GM18951 (cell line): Measurements from ENCODE around the gene EXOC3L2.

Experiments used
- POLR2A ChIP-seq: IDR thresholded peaks from 4 replicates; pipeline ENCODE4 v1.6.1; 2011; ENCODE audit warnings: mild to moderate bottlenecking; ENCODE audit not compliant: insufficient read length, insufficient read depth; ENCODE audit errors: extremely low read depth
- in situ Hi-C: fragments of 300-500 bp; cut with MboI; formaldehyde crosslinking; loops from one replicate; pipeline ENCODE4 v1.12.0; 2022; ENCODE audit warnings: low sequenced_read_pairs, mixed read lengths, inconsistent platforms; ENCODE audit not compliant: unreplicated experiment

The EXOC3L2 gene

GRCh38 chr19:45218911-45219743 is 26.1 kb downstream of the EXOC3L2 start:
- in situ Hi-C loops = no loop called here

GRCh38 chr19:45218426-45218825 is 26.8 kb downstream of the EXOC3L2 start:
- no peak for TF ChIP-seq POLR2A
- in situ Hi-C loops = no loop called here

More at GRCh38 chr19:45218911-45219743, 26.1 kb downstream of the EXOC3L2 start:
- no peak for TF ChIP-seq POLR2A

GRCh38 chr19:45217957-45218334 is 27.3 kb downstream of the EXOC3L2 start:
- in situ Hi-C loops = no loop called here

DNA sequence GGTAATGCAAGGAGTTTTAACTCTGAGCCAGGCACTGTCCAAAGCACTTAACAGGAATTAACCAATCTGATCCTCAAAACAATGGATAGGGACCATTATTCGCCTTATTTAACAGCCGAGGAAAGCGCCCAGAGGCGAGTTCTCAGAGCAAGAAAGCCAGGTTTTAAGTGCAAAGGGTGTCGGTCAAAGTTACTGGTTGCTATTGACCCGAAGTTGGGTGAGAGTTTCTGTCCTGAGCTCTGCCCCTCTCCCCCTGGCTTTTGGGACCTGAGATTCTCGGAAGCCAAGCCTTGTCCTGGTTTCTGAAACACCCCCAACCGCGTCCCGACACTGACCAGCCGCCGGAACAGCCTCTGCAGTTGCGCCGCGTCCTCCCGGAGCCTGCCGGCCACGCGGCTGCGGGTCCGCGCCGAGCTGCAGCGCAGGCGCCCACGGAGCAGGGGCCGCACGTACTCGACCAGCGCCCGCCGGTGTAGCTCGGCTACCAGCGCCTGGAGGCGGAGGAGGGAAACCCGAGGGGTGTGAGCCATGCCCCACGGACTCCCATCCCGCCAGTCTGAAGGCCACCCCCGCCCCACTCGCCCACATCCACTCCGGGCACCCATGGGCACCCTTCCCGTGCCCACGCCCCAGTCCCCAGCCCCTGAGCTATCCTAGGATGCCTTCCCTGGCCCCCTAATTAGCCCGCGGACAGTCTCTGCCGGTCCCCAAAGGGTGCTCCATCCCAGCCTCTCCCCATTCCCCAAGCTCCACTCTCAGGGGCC is 27.8 kb downstream of the EXOC3L2 start:
- in situ Hi-C loops = no loop called here
- no peak for TF ChIP-seq POLR2A

More at GRCh38 chr19:45217957-45218334, 27.3 kb downstream of the EXOC3L2 start:
- TF ChIP-seq POLR2A = no peak

DNA sequence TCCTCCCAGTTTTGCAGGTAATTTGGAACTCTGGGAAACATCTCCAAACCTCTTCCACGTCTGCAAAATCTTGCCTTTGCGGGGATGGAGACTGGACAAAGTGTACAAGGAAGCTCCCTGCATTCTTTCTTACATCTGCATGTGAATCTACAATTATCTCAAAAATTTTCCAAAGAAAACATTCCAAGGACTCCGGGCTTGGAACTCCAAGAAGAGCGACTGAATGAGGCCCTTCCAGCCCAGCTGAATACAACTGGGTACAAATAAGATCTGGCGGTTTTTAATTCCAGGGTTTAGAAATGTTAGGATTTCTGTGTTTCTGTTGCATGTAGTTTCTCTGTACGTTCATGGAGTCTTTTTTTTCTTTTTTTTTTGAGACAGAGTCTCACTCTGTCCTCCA is 28.5 kb downstream of the EXOC3L2 start:
- TF ChIP-seq POLR2A = no peak
- in situ Hi-C loops = no loop called here

DNA sequence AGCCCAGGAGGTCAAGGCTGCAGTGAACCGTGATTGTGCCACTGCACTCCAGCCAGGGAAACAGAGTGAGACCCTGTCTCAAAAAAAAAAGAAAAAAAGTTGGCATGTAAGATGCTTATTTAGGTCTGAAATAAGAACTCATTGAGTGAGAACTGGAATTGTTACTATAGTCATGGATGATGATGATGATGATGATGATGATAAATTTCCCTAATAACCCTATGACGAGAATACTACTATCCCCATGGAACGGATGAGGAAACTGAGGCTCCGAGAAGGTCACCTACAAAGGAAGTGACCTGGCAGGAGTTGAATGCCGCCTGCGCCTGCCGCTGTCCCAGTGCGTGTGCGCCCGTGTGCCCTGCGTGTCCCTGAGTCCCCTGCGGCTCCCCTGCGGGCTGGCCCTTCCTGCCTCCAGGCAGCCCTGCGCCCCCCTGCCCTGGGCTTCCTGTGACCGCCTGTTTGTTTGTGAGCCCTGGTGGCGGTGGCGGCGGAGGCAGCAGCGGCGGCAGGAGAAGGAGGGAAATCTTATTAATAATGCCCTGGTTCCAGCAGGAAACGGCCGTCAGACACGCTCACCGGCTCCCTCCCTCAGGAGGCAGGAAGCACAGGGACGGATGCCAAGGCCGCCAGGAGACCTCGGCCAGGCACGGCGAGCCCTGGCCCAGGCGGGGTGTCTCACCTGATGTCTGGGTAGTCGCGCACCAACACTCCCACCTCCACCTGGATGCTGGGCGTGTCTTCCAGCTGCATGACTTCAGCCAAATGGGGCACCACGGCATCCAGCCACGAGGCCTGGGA is 29.6 kb downstream of the EXOC3L2 start:
- TF ChIP-seq POLR2A = no peak
- in situ Hi-C loops = no loop called here

DNA sequence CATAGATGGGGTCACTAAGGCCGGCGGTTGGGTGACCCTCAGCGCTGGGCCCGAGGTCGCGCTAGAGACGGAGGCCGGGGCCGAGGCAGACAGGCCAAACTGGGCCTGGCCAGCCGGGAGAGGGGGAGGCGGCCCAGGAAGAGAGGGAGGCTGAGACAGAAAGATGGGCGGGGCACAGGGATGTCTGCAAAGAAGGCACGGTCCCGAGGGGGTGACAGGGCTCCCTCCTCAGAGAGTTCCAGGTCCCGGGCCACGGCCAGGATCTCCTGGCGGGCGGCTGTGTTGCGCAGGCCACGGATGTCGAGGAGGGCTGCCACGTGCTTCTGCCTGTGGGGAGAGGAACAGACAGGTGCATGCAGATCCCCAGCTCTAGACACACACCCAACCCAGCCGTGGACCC is 32.2 kb downstream of the EXOC3L2 start:
- no peak for TF ChIP-seq POLR2A
- in situ Hi-C loops = no loop called here

DNA sequence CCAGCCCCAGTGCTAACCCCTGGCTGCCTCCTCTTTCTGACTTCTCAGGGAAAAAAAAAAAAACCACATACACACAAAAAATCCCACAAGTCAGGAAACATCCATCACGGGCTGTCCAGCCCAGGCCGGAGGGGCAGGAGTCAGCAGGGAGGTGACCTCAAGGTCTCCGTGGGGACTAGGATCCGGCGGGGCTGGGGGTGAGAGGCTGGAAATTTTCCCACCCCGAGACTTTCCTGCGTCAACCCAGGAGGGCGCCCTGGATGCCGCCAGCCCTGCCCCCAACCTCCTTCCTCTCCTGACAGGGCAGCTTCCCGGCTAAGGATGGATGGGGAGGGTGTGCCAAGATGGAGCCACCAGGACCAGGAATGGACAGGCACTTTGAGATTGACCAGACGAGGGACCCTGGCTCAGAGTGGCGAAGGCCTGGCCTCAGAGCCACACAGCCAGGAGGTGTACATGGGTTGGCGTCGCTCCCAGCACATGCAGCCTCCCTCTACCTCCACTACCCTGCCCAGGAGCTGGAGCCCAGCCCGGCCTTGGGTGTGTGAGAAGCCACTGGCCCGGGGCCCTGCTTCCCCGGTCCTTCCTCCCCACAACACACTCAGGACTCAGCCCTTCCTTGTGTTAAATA is 33.3 kb downstream of the EXOC3L2 start:
- in situ Hi-C loops = no loop called here

GRCh38 chr19:45206328-45206727 is 38.9 kb downstream of the EXOC3L2 start:
- TF ChIP-seq POLR2A = no peak
- in situ Hi-C loops = no loop called here

More for the DNA sequence above, 33.3 kb downstream of the EXOC3L2 start:
- TF ChIP-seq POLR2A = no peak

DNA sequence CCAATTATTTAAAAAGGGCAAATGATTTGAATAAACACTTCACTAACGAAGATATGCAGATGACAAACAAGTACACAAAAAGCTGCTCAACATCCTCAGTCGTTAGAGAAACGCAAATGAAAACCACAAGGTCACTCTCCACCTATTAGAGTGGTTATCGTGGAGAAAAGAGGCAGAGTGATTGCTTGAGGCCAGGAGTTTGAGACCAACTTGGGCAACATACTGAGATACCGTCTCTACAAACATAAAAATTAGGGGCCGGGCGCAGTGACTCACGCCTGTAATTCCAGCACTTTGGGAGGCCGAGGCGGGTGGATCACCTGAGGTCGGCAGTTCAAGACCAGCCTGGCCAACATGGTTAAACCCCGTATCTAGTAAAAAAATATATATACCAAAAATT is 39.4 kb downstream of the EXOC3L2 start:
- in situ Hi-C loops = no loop called here
- TF ChIP-seq POLR2A = no peak

DNA sequence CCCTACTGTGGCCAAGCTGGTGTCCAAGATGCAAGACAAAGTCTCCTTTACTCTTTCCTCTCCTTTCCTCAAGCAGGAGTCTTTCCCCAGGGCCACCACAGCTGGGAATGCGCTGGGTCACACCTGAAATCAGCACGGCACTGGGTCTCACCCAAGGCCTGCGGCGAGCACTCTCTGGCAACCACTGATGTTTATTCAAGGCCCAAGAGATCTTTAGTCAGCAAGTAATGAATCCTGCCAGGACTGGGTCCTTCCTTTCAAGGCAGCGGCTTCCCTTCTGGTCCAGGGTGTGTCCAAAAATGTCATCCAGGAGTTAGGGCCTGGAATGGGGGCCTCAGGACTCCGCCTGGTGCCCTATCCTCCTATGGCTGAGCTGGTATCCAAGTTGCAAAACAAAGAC is 42.6 kb downstream of the EXOC3L2 start:
- in situ Hi-C loops = no loop called here
- no peak for TF ChIP-seq POLR2A

- in situ Hi-C loops = no loop called here
- no peak for TF ChIP-seq POLR2A
These were observed 44.6 kb downstream of the EXOC3L2 start for GRCh38 chr19:45200568-45200967.

GRCh38 chr19:45195764-45196163 is 49.4 kb downstream of the EXOC3L2 start:
- in situ Hi-C loops = no loop called here
- TF ChIP-seq POLR2A = no peak
